ENCODE measurements around the gene CRYGS. TPM values are rescaled to one million over a fixed set of nuclear protein-coding genes. Genes with fewer than 3 reads are reported as not detected.
"Not testable (repeated sequence)": the region's sequence is repeated elsewhere in the genome, so short reads cannot be mapped to it uniquely, and the experiment has no call there.

CRYGS gene
- 1.6 TPM for total RNA-seq

- DNase-seq (ENCODE audit: low spot score in 2 of 2) (no peak), FAIRE-seq (no peak)
Observed at GRCh38 chr3:186544281-186544680, at the start of gene CRYGS. CRYGS (minus strand) TSS chr3:186544380; CDS start chr3:186544326, 54 bp downstream.

- FAIRE-seq, result no peak
- DNase-seq (ENCODE audit: low spot score in 2 of 2), result no peak
Observed at GRCh38 chr3:186593862-186594261, 49.7 kb upstream of the CRYGS start.

- FAIRE-seq (no peak), DNase-seq (ENCODE audit: low spot score in 2 of 2) (no peak)
Observed at GRCh38 chr3:186592682-186593081, 48.5 kb upstream of the CRYGS start.

GRCh38 chr3:186590580-186591295, 46.6 kb upstream of the CRYGS start:
- no peak for FAIRE-seq
- DNase-seq (ENCODE audit: low spot score in 2 of 2), result no peak

GRCh38 chr3:186589856-186590579, 45.8 kb upstream of the CRYGS start:
- no peak for FAIRE-seq
- DNase-seq (ENCODE audit: low spot score in 2 of 2), result no peak

- FAIRE-seq, result no peak
- no peak for DNase-seq (ENCODE audit: low spot score in 2 of 2)
Observed at GRCh38 chr3:186589121-186589520, 44.9 kb upstream of the CRYGS start.

GRCh38 chr3:186588632-186589031, 44.5 kb upstream of the CRYGS start:
- DNase-seq (ENCODE audit: low spot score in 2 of 2), result no peak
- no peak for FAIRE-seq

- FAIRE-seq (no peak), DNase-seq (ENCODE audit: low spot score in 2 of 2) (no peak)
Observed at GRCh38 chr3:186587183-186587582, 43.0 kb upstream of the CRYGS start.

GRCh38 chr3:186586245-186586644, 42.1 kb upstream of the CRYGS start:
- FAIRE-seq; DNase-seq (ENCODE audit: low spot score in 2 of 2): not testable (repeated sequence)

- FAIRE-seq, result no peak
- DNase-seq (ENCODE audit: low spot score in 2 of 2), result no peak
Observed at GRCh38 chr3:186583831-186584230, 39.7 kb upstream of the CRYGS start.

- no peak for FAIRE-seq
- no peak for DNase-seq (ENCODE audit: low spot score in 2 of 2)
Observed at GRCh38 chr3:186582541-186582940, 38.4 kb upstream of the CRYGS start.

GRCh38 chr3:186580785-186581184, 36.6 kb upstream of the CRYGS start:
- FAIRE-seq (no peak), DNase-seq (ENCODE audit: low spot score in 2 of 2) (no peak)

- FAIRE-seq (no peak), DNase-seq (ENCODE audit: low spot score in 2 of 2) (no peak)
Observed at GRCh38 chr3:186577521-186577920, 33.3 kb upstream of the CRYGS start.

- no peak for DNase-seq (ENCODE audit: low spot score in 2 of 2)
- no peak for FAIRE-seq
Observed at GRCh38 chr3:186571644-186572013, 27.4 kb upstream of the CRYGS start.

- no peak for FAIRE-seq
- DNase-seq (ENCODE audit: low spot score in 2 of 2), result no peak
Observed at GRCh38 chr3:186570941-186571643, 26.9 kb upstream of the CRYGS start.

GRCh38 chr3:186570096-186570940, 26.1 kb upstream of the CRYGS start, which contains the start of gene DNAJB11:
DNAJB11 (plus strand) TSS chr3:186570720; CDS start chr3:186570898, 178 bp downstream.
- FAIRE-seq (peak; percentile 96), DNase-seq (ENCODE audit: low spot score in 2 of 2) (peak; percentile 97)

GRCh38 chr3:186569779-186570095, 25.6 kb upstream of the CRYGS start:
- DNase-seq (ENCODE audit: low spot score in 2 of 2) (no peak), FAIRE-seq (no peak)

GRCh38 chr3:186569361-186569760, 25.2 kb upstream of the CRYGS start:
- not testable (repeated sequence) for DNase-seq (ENCODE audit: low spot score in 2 of 2); FAIRE-seq

GRCh38 chr3:186567072-186567921, 23.1 kb upstream of the CRYGS start, which contains the start of gene TBCCD1:
TBCCD1 (minus strand) TSS chr3:186567339; CDS start chr3:186564329, 3,010 bp downstream.
- DNase-seq (ENCODE audit: low spot score in 2 of 2), result peak; percentile 82 to 83
- no peak for FAIRE-seq

GRCh38 chr3:186566772-186567071, 22.5 kb upstream of the CRYGS start:
- DNase-seq (ENCODE audit: low spot score in 2 of 2) (peak in 1 of 2 donors; percentile 22), FAIRE-seq (no peak)
